GM21528 (cell line): ENCODE data around the gene LAMB1.
"Not testable (repeated sequence)": the region's sequence is repeated elsewhere in the genome, so short reads cannot be mapped to it uniquely, and the experiment has no call there.

Experiments used
- ATAC-seq: cut with Tn5 transposase; IDR thresholded peaks from one replicate; pipeline ENCODE4 v1.9.1; 2021; ENCODE audit warnings: mild to moderate bottlenecking, moderate library complexity; ENCODE audit not compliant: unreplicated experiment, low FRiP score

The LAMB1 gene

GRCh38 chr7:107890962-107891635, 111.9 kb downstream of the LAMB1 start, which contains the start of gene DLD:
DLD (plus strand) TSS chr7:107891183; CDS start chr7:107891251, 68 bp downstream.
- ATAC-seq = peak; percentile 99

- peak; percentile 16 for ATAC-seq
These were observed 112.4 kb downstream of the LAMB1 start for GRCh38 chr7:107890493-107890961.

DNA sequence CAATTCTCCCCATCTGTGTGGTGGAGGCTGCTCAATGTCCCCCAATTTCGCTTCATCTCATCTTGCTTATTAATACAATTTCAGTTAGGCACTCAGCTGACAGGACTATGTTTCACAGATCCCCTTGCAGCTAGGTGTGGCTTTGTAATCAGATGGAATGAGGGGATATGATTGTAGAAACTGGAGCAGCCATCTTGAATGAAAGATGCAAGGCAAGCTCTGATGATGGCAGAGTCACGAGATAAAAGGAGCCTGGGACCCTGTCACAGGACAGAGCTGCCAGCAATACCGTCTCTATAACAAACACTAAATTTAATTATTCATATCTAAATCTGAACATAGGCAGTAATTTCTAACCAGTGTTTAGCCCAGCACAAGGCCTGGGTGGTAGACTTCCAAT, 113.0 kb downstream of the LAMB1 start:
- ATAC-seq = no peak

GRCh38 chr7:107887827-107888226, 115.1 kb downstream of the LAMB1 start:
- ATAC-seq = not testable (repeated sequence)

GRCh38 chr7:107884066-107884818, 118.7 kb downstream of the LAMB1 start:
- ATAC-seq = no peak

- ATAC-seq = no peak
These were observed 120.2 kb downstream of the LAMB1 start for GRCh38 chr7:107882766-107883165.

DNA sequence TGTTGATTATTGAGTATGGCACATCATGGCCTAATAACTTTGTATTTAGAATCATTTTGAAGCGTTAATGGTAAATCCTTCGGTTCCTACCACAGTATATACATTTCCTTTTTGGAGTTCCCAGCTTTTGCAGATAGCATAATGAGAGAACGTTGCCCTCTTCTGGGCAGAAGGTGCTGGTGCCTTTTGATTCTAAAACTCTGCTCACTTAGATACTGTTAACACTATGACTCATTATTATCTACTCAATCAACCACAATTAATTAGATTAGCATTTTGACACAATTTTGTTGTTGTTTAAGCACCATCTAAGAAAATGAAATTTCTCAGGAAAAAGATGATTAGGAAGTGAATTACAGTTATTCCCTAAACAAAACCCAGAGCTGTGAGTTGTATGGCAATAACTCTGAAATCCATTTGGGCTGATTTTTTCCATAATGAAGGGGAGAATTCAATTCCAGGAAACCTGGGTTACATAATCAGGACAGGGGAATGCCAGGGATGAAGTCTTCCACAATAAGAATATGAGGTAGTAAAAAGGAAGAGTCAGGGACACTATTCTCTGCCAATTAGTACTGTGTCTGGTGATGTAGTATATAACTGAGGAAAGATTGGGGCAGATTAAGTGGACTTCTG, 123.4 kb downstream of the LAMB1 start:
- ATAC-seq = no peak

DNA sequence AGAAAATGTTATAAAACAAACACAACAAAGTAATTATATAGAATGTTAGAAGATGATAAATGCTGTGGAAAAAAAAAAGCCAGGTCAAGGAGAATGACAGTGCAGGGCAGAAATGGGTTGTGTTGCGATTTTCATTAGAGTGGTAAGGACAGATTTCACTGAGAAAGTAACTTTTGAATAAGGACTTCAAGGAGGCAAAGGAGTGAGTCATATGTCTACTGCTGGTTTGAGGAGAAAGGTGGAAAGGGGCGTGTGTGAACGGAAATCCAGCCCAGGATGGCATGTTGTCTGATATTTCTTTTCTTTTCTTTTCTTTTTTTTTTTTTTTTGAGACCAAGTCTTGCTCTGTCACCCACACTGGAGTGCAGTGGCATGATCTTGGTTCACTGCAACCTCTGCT, 124.3 kb downstream of the LAMB1 start:
- no peak for ATAC-seq

DNA sequence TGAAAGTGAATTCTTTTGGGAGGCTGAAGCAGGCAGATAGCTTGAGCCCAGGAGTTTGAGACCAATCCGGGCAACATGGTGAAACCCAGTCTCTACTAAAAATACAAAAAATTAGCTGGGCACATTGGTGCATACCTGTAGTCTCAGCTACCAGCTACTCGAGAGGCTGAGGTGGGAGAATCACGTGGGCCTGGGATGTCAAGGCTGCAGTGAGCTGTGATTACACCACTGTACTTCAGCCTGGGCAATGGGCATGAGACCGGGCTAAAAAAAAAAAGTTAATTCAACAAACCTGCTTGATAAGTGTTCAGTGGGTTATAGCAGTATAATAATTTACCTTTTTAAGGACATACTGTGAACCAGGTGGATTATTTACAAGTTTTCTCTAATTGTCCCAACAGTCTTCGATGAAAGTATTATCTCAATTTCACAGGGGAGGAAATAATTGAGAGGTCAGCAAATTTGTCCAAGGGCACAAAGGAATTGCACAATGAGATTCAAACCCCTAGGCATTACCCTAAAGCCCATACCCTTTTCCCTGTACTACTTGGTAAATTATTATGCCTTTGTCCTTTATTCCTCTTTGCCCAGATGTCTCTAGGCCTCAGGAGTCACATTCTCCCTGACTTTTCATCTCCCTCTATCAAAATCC, 125.1 kb downstream of the LAMB1 start:
- no peak for ATAC-seq

DNA sequence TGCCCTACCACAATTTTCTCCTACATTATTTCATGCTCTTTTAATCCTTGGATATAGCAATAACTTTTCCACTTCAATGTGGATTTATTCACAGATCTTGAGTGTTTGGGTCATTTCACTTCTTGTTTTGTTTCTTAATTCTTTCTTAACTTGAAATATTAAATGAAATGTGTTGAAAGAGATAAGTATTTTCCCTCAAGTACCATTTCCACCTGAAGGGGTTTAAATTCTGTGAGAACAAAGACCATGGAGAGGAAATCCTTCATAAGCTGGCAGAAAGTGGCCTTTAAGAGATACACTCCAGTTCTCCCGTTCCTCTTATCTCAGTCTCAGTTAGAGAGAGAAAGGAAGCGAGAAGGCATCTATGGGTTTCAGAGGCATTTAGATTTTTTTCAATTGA, 126.0 kb downstream of the LAMB1 start:
- ATAC-seq = no peak

DNA sequence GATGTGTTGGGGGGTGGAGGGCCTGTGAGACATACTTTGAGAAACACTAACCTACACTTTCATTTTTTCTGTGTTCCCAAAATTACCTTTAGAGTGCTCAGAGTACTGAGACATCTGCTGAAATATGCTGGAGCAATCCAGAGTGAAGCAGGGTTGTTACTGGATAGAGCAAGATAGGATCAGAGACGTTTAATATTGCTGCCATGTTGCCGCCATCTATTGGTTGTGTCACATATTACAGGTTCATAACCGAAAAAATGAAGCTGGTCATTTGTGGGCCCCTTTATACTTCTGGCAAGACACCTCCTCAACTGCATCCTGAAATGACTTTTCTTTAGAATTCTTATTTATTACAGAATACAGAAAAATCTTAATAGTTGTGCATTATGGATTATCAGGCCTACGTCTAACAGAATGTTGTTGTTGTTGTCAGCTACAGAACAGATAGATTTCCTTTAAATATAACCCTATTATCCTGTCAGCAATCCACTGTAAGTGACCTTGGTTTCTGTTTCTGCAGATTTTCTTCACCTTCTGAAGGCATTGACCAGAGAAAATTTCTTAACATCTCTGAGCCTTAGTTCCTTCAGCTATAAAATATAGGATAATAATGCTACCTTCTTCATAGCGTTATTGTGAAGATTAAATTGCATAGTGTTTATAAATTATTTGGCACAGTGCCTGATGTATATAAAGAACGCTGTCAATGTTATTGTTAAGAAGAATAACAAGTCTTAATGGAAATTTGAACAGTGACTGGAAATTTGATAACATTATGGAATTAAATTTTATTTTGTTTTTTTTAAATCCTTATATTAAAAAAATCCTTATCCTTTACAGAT, 128.1 kb downstream of the LAMB1 start:
- ATAC-seq = no peak

DNA sequence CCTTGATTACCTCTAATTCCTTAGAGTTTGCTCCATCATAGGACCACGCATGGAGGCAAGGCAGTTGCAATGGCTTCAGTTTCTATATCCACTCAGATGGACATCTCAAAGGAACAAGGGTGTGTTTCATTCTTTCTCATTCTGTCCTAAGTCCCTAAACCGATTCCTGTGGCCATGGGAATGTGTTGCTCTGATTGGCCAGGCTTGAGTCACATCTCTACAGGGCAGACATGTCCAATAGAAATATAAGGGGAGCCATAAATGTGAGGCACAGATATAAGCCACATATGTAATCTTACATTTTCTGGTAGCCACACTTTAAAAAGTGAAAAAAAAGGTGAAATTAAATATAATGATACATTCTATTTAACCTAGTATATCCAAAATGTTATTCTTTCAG, 128.8 kb downstream of the LAMB1 start:
- ATAC-seq = no peak
